Endothelial cell of umbilical vein (primary cell): ENCODE measurements around the gene SRP14. TPM values are rescaled to one million over a fixed set of nuclear protein-coding genes. Genes with fewer than 3 reads are reported as not detected.

ENCODE experiments used
- BruUV-seq: library from RNA; stranded (reverse); fragments of 400-500 nt; replicated peaks from 2 replicates; lab custom pipeline; 2021; lab: Mats Ljungman, UMichigan
- CTCF ChIA-PET: fragments of 300-600, 350-600 bp; sonication (Branson Sonifier 250); formaldehyde crosslinking; loops from one replicate; lab custom pipeline; 2021; ENCODE audit warnings: antibody characterized with exemption, inconsistent platforms; lab: Charles Lee
- POLR2A ChIA-PET: fragments of 300-600, 350-600 bp; sonication (Branson Sonifier 250); formaldehyde crosslinking; loops from one replicate; lab custom pipeline; 2021; ENCODE audit warnings: antibody characterized with exemption, inconsistent platforms; lab: Charles Lee
- DNase-seq: peaks from one replicate; pipeline ENCODE4 v3.0.0-alpha.2; 2011; ENCODE audit warnings: low read depth, low spot score
- FAIRE-seq: peaks from 2 replicates; lab custom pipeline; 2011; peaks lifted over from hg19 to GRCh38; lab: Jason Lieb, UNC
- H2AFZ ChIP-seq: 2 replicates; pipeline ENCODE4 v1.6.0; 2012; ENCODE audit warnings: low read depth, low read length, control low read depth, inconsistent platforms
- H3K27ac ChIP-seq: 2 replicates; pipeline ENCODE4 v1.5.1; 2011; ENCODE audit warnings: low read depth, mild to moderate bottlenecking, control low read depth, low read length, moderate library complexity; ENCODE audit not compliant: insufficient read depth
- H3K27me3 ChIP-seq, 2 experiments: 2 replicates each; pipeline versions ENCODE4 v1.6.0 to v1.6.1; 2011; ENCODE audit warnings: low read length in 2 of 2, mixed read lengths in 1 of 2; ENCODE audit not compliant: control insufficient read depth in 2 of 2, insufficient read depth in 2 of 2
- H3K36me3 ChIP-seq, 2 experiments: 2 replicates in 1 of 2; 3 replicates in 1 of 2; pipeline ENCODE4 v1.5.1; 2011; ENCODE audit warnings: low read length in 2 of 2, mild to moderate bottlenecking in 1 of 2, moderate library complexity in 1 of 2; ENCODE audit not compliant: control insufficient read depth in 2 of 2, insufficient read depth in 2 of 2; ENCODE audit errors: extremely low read depth in 1 of 2
- H3K4me1 ChIP-seq: 3 replicates; pipeline ENCODE4 v1.5.1; 2011; ENCODE audit warnings: mild to moderate bottlenecking, low read length; ENCODE audit not compliant: control insufficient read depth, insufficient read depth; ENCODE audit errors: extremely low read depth
- H3K4me2 ChIP-seq: 2 replicates; pipeline ENCODE4 v1.6.1; 2011; ENCODE audit warnings: low read length, control low read depth, mixed read lengths; ENCODE audit not compliant: insufficient read depth
- H3K4me3 ChIP-seq, 3 experiments: fragments of 200-600 bp in 1 of 3; sonication (generic), shearing (Covaris generic) in 1 of 3; replicated peaks in 1 of 3; 2 replicates each; pipeline ENCODE4 v1.5.1; 2011 to 2016; ENCODE audit warnings: control low read depth in 3 of 3, low read length in 3 of 3, mild to moderate bottlenecking in 2 of 3, inconsistent platforms in 1 of 3, low read depth in 1 of 3, moderate library complexity in 1 of 3; ENCODE audit not compliant: insufficient read depth in 1 of 3
- H3K79me2 ChIP-seq: 2 replicates; pipeline ENCODE4 v1.6.0; 2012; ENCODE audit warnings: low read length, inconsistent platforms; ENCODE audit not compliant: control insufficient read depth, insufficient read depth
- H3K9ac ChIP-seq: replicated peaks from 2 replicates; pipeline ENCODE3; 2011; ENCODE audit warnings: low read length, control low read depth; ENCODE audit not compliant: insufficient read depth; ENCODE audit errors: extremely low read depth
- H3K9me1 ChIP-seq: replicated peaks from 3 replicates; pipeline ENCODE4 v1.6.0; 2011; ENCODE audit warnings: mild to moderate bottlenecking, low read length; ENCODE audit not compliant: control insufficient read depth, insufficient read depth; ENCODE audit errors: extremely low read depth
- H3K9me3 ChIP-seq: replicated peaks from 2 replicates; pipeline ENCODE4 v1.5.1; 2012; ENCODE audit warnings: low read length, inconsistent platforms; ENCODE audit not compliant: control insufficient read depth, insufficient read depth
- H4K20me1 ChIP-seq: replicated peaks from 2 replicates; pipeline ENCODE3; 2011; ENCODE audit warnings: mild to moderate bottlenecking, low read length; ENCODE audit not compliant: control insufficient read depth, insufficient read depth; ENCODE audit errors: extremely low read depth
- EZH2 ChIP-seq: IDR thresholded peaks from 2 replicates; pipeline ENCODE4 v1.6.1; 2012; ENCODE audit warnings: borderline replicate concordance, low read depth, mild to moderate bottlenecking, moderate library complexity, low read length, inconsistent platforms; ENCODE audit not compliant: severe bottlenecking
- FOS ChIP-seq: IDR thresholded peaks from 2 replicates; pipeline ENCODE4 v1.6.1; 2011; ENCODE audit warnings: mild to moderate bottlenecking, low read length, moderate library complexity, borderline replicate concordance; ENCODE audit not compliant: insufficient read depth
- GATA2 ChIP-seq: IDR thresholded peaks from 2 replicates; pipeline ENCODE4 v1.7.0; 2011; ENCODE audit warnings: low read depth, mild to moderate bottlenecking, moderate library complexity, mixed read lengths, low read length; ENCODE audit not compliant: insufficient read length, insufficient read depth
- MYC ChIP-seq: IDR thresholded peaks from one replicate; pipeline ENCODE4 v1.6.1; 2011; ENCODE audit warnings: mild to moderate bottlenecking, low read depth, low read length
- POLR2A ChIP-seq: IDR thresholded peaks from 2 replicates; pipeline ENCODE4 v1.6.1; 2012; ENCODE audit warnings: low read depth, mild to moderate bottlenecking, control low read depth, low read length
- dilution Hi-C: fragments of 300-500 bp; cut with MboI; formaldehyde crosslinking; loops from one replicate; pipeline ENCODE4 v1.15.0; 2019; ENCODE audit warnings: low sequenced_read_pairs; ENCODE audit not compliant: extremely low pct_ligation_motif_present
- intact Hi-C: fragments of 100-400 bp; cut with micrococcal nuclease; formaldehyde crosslinking; loops from one replicate; pipeline ENCODE4 v1.10.0; 2022
- polyA plus RNA-seq, 4 experiments: library from polyadenylated mRNA; depleted of rRNA in 3 of 4; stranded (reverse) in 3 of 4; unstranded in 1 of 4; fragments of >200 nt; gene quantifications; 2 replicates each; pipeline versions ENCODE4 v1.2.1 to v1.2.3, GENCODE V29; 2011 to 2012; ENCODE audit warnings: missing spikeins in 1 of 4
- total RNA-seq: library from RNA; stranded (reverse); gene quantifications from 2 replicates; pipeline ENCODE4 v1.2.3, GENCODE V29; 2021
- TF ChIP-seq, protein P1 (sequence below), 2 donors: IDR thresholded peaks; 1 replicate in 1 of 2; 2 replicates in 1 of 2; pipeline ENCODE4 v1.5.1; 2011; ENCODE audit warnings: low read length in 2 of 2, mild to moderate bottlenecking in 2 of 2, moderate library complexity in 2 of 2, control low read depth in 1 of 2, inconsistent platforms in 1 of 2, low read depth in 1 of 2; ENCODE audit not compliant: insufficient read depth in 1 of 2; ENCODE audit errors: extremely low read depth in 1 of 2
- TF ChIP-seq, protein P2 (sequence below): IDR thresholded peaks from 2 replicates; pipeline ENCODE4 v1.6.1; 2011; ENCODE audit not compliant: insufficient read depth, insufficient read length

Gene SRP14
- total and polyA plus RNA-seq, 2 donors (not counting 3 experiments of a cell fraction or from before 2014, with no cell fraction given) = 220 to 330 TPM

DNA sequence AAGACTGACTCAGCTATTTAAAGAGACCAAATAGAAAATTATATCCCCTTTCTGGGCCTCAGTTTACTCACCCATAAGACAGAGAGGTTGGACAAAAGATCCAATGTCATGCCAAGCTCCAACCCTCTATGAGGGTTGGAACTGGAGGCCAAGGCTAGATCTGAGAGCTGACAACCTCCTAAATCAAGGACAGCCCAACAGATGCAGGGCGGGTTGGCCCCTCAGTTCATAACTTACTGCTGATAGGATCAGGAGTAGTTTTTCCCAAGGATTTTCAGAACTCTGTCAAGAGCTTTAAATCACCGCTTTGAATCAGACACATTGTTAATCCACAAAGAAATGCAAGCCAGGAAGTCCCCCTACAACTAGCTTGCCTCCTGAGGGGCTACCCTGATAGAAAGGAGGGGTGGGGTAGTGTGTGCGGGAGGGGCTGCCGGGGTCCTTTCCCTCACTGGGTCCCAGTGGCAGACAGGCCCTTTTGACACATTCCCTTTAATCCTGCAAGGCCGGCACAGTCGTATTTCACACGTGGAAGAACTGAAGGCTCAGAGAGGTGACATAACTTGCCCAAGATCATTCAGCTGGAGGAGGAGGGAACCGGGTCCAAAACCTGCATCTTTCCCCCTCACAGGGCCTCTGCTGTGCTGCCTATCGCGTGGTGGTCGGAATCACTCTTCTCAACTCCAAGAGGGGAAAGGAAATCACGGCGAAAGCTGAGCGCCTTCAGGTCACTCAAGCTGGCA, 48.3 kb upstream of the SRP14 start:
- intact Hi-C loops = no loop called here
- no peaks in the 10 kb centered on the region for H3K27me3 ChIP-seq
- no peak overlapping the region for H3K4me3 ChIP-seq
- dilution Hi-C loops = no loop called here
- no peaks in the 10 kb centered on the region for H3K79me2 ChIP-seq
- no peak for DNase-seq
- H4K20me1 ChIP-seq = no peaks in the 10 kb centered on the region
- peaks cover 0 to 2% of the 10 kb centered on the region in 2 experiments for H3K36me3 ChIP-seq
- H3K9me3 ChIP-seq = no peaks in the 10 kb centered on the region
- BruUV-seq = no TSS peak
- TF ChIP-seq GATA2 (no peak), EZH2 (no peak), MYC (no peak), POLR2A (no peak), FOS (no peak)
- TF ChIP-seq, protein P1, sequence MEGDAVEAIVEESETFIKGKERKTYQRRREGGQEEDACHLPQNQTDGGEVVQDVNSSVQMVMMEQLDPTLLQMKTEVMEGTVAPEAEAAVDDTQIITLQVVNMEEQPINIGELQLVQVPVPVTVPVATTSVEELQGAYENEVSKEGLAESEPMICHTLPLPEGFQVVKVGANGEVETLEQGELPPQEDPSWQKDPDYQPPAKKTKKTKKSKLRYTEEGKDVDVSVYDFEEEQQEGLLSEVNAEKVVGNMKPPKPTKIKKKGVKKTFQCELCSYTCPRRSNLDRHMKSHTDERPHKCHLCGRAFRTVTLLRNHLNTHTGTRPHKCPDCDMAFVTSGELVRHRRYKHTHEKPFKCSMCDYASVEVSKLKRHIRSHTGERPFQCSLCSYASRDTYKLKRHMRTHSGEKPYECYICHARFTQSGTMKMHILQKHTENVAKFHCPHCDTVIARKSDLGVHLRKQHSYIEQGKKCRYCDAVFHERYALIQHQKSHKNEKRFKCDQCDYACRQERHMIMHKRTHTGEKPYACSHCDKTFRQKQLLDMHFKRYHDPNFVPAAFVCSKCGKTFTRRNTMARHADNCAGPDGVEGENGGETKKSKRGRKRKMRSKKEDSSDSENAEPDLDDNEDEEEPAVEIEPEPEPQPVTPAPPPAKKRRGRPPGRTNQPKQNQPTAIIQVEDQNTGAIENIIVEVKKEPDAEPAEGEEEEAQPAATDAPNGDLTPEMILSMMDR (IDR thresholded peaks at IDR 0.05; ENCODE audit: extremely low read depth in 1 of 2, insufficient read depth in 1 of 2, low read depth in 1 of 2, low read length in 2 of 2) = no peak
- TF ChIP-seq, protein P2, sequence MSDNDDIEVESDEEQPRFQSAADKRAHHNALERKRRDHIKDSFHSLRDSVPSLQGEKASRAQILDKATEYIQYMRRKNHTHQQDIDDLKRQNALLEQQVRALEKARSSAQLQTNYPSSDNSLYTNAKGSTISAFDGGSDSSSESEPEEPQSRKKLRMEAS = no peak
- H3K4me1 ChIP-seq = peaks cover 6% of the 10 kb centered on the region
- no peak overlapping the region for H2AFZ ChIP-seq
- H3K9me1 ChIP-seq = no peaks in the 10 kb centered on the region
- ChIA-PET POLR2A (no interaction called here), CTCF (interaction anchor here (1.0 to 3.9 kb wide), 4 partner anchors 9 to 188 kb away, joined by 3 to 15 read pairs (median 6); no protein-coding TSS in a partner anchor)
- FAIRE-seq = no peak
- no peak overlapping the region for H3K27ac ChIP-seq
- H3K9ac ChIP-seq = no peak overlapping the region
- H3K4me2 ChIP-seq = no peak overlapping the region
